SK-N-SH treated with all-trans-retinoic acid at 6 μM for 48 hours (cell line): ENCODE data around the gene IGHMBP2.

Experiments
- ATAC-seq: fragments of 200-7000 bp; cut with Tn5 transposase; 3 replicates; pipeline ENCODE4 v1.9.1; 2020; ENCODE audit warnings: mild to moderate bottlenecking, moderate library complexity
- CSDC2 ChIP-seq: fragments of 250-450 bp; sonication (Bioruptor Pico); IDR thresholded peaks from 2 replicates; pipeline ENCODE4 v1.5.0; 2020; ENCODE audit warnings: mild to moderate bottlenecking, moderate library complexity
- GLIS3 ChIP-seq: fragments of 250-450 bp; sonication (Bioruptor Pico); IDR thresholded peaks from 2 replicates; pipeline ENCODE4 v1.5.0; 2020; ENCODE audit warnings: mild to moderate bottlenecking, moderate library complexity
- ISL1 ChIP-seq: fragments of 250-450 bp; sonication (Bioruptor Pico); IDR thresholded peaks from 2 replicates; pipeline ENCODE4 v2.1.2; 2022; ENCODE audit warnings: mild to moderate bottlenecking, moderate library complexity
- OSR1 ChIP-seq: fragments of 250-450 bp; sonication (Bioruptor Pico); IDR thresholded peaks from 2 replicates; pipeline ENCODE4 v1.8.0; 2022; ENCODE audit warnings: moderate library complexity, mild to moderate bottlenecking, inconsistent platforms
- RARB ChIP-seq: fragments of 250-450 bp; sonication (Bioruptor Pico); IDR thresholded peaks from 2 replicates; pipeline ENCODE4 v1.8.0; 2021; ENCODE audit warnings: mild to moderate bottlenecking, moderate library complexity
- SNAI2 ChIP-seq: fragments of 250-450 bp; sonication (Bioruptor Pico); IDR thresholded peaks from 2 replicates; pipeline ENCODE4 v1.5.0; 2020; ENCODE audit warnings: mild to moderate bottlenecking, moderate library complexity
- TCF4 ChIP-seq: fragments of 250-450 bp; sonication (Bioruptor Pico); IDR thresholded peaks from 2 replicates; pipeline ENCODE4 v1.8.0; 2021; ENCODE audit warnings: mild to moderate bottlenecking, moderate library complexity, borderline replicate concordance
- TOX ChIP-seq: fragments of 250-450 bp; sonication (Bioruptor Pico); IDR thresholded peaks from 2 replicates; pipeline ENCODE4 v1.8.0; 2021; ENCODE audit warnings: mild to moderate bottlenecking, moderate library complexity, borderline replicate concordance
- ZC3H10 ChIP-seq: fragments of 250-450 bp; sonication (Bioruptor Pico); IDR thresholded peaks from 2 replicates; pipeline ENCODE4 v1.5.1; 2021; ENCODE audit warnings: mild to moderate bottlenecking, moderate library complexity
- ZFP3 ChIP-seq: fragments of 250-450 bp; sonication (Bioruptor Pico); IDR thresholded peaks from 2 replicates; pipeline ENCODE4 v1.5.0; 2020; ENCODE audit warnings: mild to moderate bottlenecking, moderate library complexity
- ZFP30 ChIP-seq: fragments of 450-650 bp; formaldehyde crosslinking; IDR thresholded peaks from 2 replicates; pipeline ENCODE4 v1.5.0; 2022; ENCODE audit warnings: mild to moderate bottlenecking, moderate library complexity
- ZNF565 ChIP-seq: fragments of 450-650 bp; formaldehyde crosslinking; conservative IDR thresholded peaks from 2 replicates; pipeline ENCODE4 v1.5.0; 2020; ENCODE audit warnings: low read depth, mild to moderate bottlenecking, moderate library complexity
- ZNF70 ChIP-seq: fragments of 450-650 bp; formaldehyde crosslinking; IDR thresholded peaks from 2 replicates; pipeline ENCODE4 v1.5.0; 2020; ENCODE audit warnings: mild to moderate bottlenecking, moderate library complexity
- ZNF8 ChIP-seq: fragments of 450-650 bp; formaldehyde crosslinking; IDR thresholded peaks from 2 replicates; pipeline ENCODE4 v1.5.0; 2020; ENCODE audit warnings: mild to moderate bottlenecking, moderate library complexity
- TF ChIP-seq, protein P1 (sequence below): fragments of 250-450 bp; sonication (Bioruptor Pico); IDR thresholded peaks from 2 replicates; pipeline ENCODE4 v1.5.0; 2020; ENCODE audit warnings: mild to moderate bottlenecking, moderate library complexity
- TF ChIP-seq, protein P2 (sequence below): fragments of 250-450 bp; sonication (Bioruptor Pico); IDR thresholded peaks from 2 replicates; pipeline ENCODE4 v1.8.0; 2020; ENCODE audit warnings: mild to moderate bottlenecking, moderate library complexity, borderline replicate concordance
- TF ChIP-seq, protein P3 (sequence below): fragments of 250-450 bp; sonication (Bioruptor Pico); IDR thresholded peaks from 2 replicates; pipeline ENCODE4 v1.5.1; 2021; ENCODE audit warnings: mild to moderate bottlenecking, moderate library complexity
- TF ChIP-seq, protein P4 (sequence below): fragments of 250-450 bp; sonication (Bioruptor Pico); IDR thresholded peaks from 2 replicates; pipeline ENCODE4 v1.5.1; 2020; ENCODE audit warnings: low read depth, mild to moderate bottlenecking, moderate library complexity

The IGHMBP2 gene

DNA sequence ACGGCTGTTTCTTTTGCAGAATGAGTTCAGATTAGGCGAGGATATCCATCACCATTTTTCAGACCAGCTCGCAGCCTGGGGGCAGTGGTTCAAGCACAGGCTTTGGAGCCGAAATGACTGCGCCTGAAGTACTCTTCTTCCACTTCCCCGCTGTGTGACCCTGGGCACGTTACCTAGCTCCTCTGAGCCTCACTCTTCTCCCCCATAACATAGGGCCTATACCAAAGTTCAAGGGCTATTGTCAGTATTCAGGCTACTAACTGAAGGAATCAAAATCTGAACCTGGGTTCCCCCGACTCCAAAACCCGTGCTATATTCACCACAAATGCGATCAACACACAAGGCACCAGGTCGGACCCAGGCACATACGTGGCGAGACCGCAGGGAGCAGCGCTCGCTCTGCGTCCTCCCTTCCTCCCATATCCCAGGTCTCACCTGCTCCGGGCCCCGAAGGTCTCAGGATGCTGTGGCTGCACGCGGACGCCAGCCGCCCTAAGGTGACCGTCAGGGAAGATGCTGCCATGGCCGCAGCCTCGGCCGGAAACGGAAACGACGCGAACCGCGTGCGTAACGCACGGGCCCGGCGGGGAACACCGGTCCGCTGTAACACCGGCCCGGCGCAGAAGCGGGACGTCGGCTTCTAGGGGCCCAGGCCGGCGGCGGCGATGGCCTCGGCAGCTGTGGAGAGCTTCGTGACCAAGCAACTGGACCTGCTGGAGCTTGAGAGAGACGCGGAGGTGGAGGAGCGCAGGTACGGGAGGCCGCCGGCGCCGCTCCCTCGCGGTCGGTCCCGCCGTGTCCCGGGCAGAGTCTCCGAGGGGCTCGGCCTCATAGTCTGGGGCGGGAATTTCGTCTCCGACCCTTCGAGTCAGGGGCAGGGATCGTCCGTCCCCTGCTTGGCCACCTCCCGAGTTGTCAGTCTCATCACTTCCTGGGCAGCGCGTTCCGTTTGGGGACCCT, at the start of gene IGHMBP2, which contains the start of gene MRPL21:
TSS of gene IGHMBP2 (plus strand) at position 604 of the 960 bp plus-strand sequence. CDS start at position 666, 62 bp downstream.
TSS of gene MRPL21 (minus strand) at position 545 of the 960 bp plus-strand sequence. CDS start at position 523, 22 bp downstream.
- TF ChIP-seq ZNF8 (CRISPR knock-in tag): no peak
- no peak for TF ChIP-seq CSDC2 (CRISPR knock-in tag)
- TF ChIP-seq GLIS3: 0 out of 2 replicates have a peak, but pooled peaks have one; percentile 9
- TF ChIP-seq ZNF70 (CRISPR knock-in tag): peak; percentile 13; the same call in 1 of the 2 replicates
- no peak for TF ChIP-seq ISL1 (CRISPR knock-in tag)
- TF ChIP-seq ZC3H10 (CRISPR knock-in tag): no peak
- no peak for TF ChIP-seq ZFP3
- no peak for TF ChIP-seq ZNF565 (CRISPR knock-in tag)
- TF ChIP-seq, protein P1, sequence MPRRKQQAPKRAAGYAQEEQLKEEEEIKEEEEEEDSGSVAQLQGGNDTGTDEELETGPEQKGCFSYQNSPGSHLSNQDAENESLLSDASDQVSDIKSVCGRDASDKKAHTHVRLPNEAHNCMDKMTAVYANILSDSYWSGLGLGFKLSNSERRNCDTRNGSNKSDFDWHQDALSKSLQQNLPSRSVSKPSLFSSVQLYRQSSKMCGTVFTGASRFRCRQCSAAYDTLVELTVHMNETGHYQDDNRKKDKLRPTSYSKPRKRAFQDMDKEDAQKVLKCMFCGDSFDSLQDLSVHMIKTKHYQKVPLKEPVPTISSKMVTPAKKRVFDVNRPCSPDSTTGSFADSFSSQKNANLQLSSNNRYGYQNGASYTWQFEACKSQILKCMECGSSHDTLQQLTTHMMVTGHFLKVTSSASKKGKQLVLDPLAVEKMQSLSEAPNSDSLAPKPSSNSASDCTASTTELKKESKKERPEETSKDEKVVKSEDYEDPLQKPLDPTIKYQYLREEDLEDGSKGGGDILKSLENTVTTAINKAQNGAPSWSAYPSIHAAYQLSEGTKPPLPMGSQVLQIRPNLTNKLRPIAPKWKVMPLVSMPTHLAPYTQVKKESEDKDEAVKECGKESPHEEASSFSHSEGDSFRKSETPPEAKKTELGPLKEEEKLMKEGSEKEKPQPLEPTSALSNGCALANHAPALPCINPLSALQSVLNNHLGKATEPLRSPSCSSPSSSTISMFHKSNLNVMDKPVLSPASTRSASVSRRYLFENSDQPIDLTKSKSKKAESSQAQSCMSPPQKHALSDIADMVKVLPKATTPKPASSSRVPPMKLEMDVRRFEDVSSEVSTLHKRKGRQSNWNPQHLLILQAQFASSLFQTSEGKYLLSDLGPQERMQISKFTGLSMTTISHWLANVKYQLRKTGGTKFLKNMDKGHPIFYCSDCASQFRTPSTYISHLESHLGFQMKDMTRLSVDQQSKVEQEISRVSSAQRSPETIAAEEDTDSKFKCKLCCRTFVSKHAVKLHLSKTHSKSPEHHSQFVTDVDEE (CRISPR knock-in tag): no peak
- peak; percentile 55; the same call in 1 of the 2 replicates for TF ChIP-seq RARB (CRISPR knock-in tag)
- TF ChIP-seq, protein P2, sequence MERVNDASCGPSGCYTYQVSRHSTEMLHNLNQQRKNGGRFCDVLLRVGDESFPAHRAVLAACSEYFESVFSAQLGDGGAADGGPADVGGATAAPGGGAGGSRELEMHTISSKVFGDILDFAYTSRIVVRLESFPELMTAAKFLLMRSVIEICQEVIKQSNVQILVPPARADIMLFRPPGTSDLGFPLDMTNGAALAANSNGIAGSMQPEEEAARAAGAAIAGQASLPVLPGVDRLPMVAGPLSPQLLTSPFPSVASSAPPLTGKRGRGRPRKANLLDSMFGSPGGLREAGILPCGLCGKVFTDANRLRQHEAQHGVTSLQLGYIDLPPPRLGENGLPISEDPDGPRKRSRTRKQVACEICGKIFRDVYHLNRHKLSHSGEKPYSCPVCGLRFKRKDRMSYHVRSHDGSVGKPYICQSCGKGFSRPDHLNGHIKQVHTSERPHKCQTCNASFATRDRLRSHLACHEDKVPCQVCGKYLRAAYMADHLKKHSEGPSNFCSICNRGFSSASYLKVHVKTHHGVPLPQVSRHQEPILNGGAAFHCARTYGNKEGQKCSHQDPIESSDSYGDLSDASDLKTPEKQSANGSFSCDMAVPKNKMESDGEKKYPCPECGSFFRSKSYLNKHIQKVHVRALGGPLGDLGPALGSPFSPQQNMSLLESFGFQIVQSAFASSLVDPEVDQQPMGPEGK (CRISPR knock-in tag): no peak
- ATAC-seq: peak; percentile 97

DNA sequence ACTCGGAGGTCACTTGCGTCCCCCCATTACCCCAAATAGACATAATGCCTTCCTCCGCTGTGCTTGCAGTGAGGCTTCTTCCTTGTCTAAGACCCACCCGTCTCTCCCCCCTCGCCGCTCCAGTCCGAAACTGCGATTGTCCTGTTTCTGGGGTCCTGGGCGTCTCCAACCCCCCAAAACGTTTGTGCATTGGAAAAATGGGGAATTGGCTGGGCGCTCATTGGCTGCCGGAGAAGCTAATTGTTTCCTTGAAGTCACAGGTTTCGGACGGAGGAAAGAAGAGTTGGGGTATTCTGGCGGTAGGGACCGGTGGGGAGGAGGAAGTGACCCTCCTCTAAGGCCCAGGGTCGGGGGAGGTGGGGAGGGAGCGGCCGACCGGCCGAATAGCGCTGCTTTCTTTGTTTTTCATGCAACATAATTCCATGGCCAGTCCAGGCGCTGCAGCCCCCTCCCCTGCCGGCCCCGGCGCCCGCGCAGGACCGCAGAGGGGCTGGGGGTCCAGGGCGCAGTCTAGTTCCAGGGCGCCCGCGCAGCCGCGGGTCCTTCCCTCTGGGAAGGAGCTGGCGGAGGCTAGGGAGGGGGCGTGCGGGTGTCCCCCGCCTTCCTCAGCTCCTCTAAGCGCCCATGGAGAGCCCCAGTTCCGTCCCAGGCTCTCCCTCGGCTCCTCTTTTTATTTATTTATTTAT, 49.3 kb upstream of the IGHMBP2 start:
- TF ChIP-seq TCF4 (CRISPR knock-in tag) (no peak), CSDC2 (CRISPR knock-in tag) (no peak), ZC3H10 (CRISPR knock-in tag) (no peak), OSR1 (CRISPR knock-in tag) (no peak), RARB (CRISPR knock-in tag) (no peak), ISL1 (CRISPR knock-in tag) (no peak), ZNF8 (CRISPR knock-in tag) (no peak), SNAI2 (CRISPR knock-in tag) (no peak), GLIS3 (no peak), TOX (CRISPR knock-in tag) (no peak), ZFP30 (CRISPR knock-in tag) (no peak), ZNF565 (CRISPR knock-in tag) (no peak)
- TF ChIP-seq, protein P3, sequence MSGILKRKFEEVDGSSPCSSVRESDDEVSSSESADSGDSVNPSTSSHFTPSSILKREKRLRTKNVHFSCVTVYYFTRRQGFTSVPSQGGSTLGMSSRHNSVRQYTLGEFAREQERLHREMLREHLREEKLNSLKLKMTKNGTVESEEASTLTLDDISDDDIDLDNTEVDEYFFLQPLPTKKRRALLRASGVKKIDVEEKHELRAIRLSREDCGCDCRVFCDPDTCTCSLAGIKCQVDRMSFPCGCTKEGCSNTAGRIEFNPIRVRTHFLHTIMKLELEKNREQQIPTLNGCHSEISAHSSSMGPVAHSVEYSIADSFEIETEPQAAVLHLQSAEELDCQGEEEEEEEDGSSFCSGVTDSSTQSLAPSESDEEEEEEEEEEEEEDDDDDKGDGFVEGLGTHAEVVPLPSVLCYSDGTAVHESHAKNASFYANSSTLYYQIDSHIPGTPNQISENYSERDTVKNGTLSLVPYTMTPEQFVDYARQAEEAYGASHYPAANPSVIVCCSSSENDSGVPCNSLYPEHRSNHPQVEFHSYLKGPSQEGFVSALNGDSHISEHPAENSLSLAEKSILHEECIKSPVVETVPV (CRISPR knock-in tag): no peak
- TF ChIP-seq, protein P4, sequence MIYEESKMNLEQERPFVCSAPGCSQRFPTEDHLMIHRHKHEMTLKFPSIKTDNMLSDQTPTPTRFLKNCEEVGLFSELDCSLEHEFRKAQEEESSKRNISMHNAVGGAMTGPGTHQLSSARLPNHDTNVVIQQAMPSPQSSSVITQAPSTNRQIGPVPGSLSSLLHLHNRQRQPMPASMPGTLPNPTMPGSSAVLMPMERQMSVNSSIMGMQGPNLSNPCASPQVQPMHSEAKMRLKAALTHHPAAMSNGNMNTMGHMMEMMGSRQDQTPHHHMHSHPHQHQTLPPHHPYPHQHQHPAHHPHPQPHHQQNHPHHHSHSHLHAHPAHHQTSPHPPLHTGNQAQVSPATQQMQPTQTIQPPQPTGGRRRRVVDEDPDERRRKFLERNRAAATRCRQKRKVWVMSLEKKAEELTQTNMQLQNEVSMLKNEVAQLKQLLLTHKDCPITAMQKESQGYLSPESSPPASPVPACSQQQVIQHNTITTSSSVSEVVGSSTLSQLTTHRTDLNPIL (CRISPR knock-in tag): no peak
- TF ChIP-seq, protein P2 (CRISPR knock-in tag): no peak
- TF ChIP-seq, protein P1 (CRISPR knock-in tag): no peak
- ATAC-seq: no peak
